Breast epithelium (tissue), 4 donors: Measurements from ENCODE around the gene CALML3. TPM values are rescaled to one million over a fixed set of nuclear protein-coding genes. Genes with fewer than 3 reads are reported as not detected.

ENCODE experiments used
- DNase-seq, 2 donors: peaks; one replicate each; pipeline ENCODE4 v3.0.0-alpha.2; 2019; ENCODE audit warnings: low spot score in 2 of 2
- H3K27ac ChIP-seq, 2 donors: fragments of 200-600 bp; sonication (generic) in 1 of 2; one replicate each; pipeline ENCODE4 v1.5.1; 2016 to 2019; ENCODE audit warnings: mild to moderate bottlenecking in 1 of 2
- H3K27me3 ChIP-seq, 2 donors: fragments of 200-600 bp; sonication (generic) in 1 of 2; one replicate each; pipeline versions ENCODE4 v1.5.1 to v1.6.0; 2017 to 2019; ENCODE audit warnings: control low read depth in 1 of 2, mild to moderate bottlenecking in 1 of 2
- H3K36me3 ChIP-seq: fragments of 200-600 bp; one replicate; pipeline ENCODE4 v1.5.1; 2019
- H3K4me1 ChIP-seq, 2 donors: fragments of 200-600 bp; sonication (generic); one replicate each; pipeline ENCODE4 v1.5.1; 2016 to 2019; ENCODE audit warnings: control low read depth in 1 of 2
- H3K4me3 ChIP-seq, 3 donors: fragments of 200-600 bp; sonication (generic); 1 replicate in 2 of 3; 2 replicates in 1 of 3; pipeline ENCODE4 v1.5.1; 2016 to 2019; ENCODE audit warnings: mild to moderate bottlenecking in 3 of 3, moderate library complexity in 2 of 3
- H3K9me3 ChIP-seq, 2 donors: fragments of 200-600 bp; sonication (generic) in 1 of 2; one replicate each; pipeline ENCODE4 v1.5.1; 2016 to 2019; ENCODE audit warnings: control low read depth in 1 of 2
- POLR2A ChIP-seq: fragments of 450-650 bp; IDR thresholded peaks from one replicate; pipeline ENCODE4 v1.6.1; 2016; ENCODE audit warnings: antibody characterized with exemption, mild to moderate bottlenecking, moderate library complexity
- POLR2AphosphoS5 ChIP-seq, 3 donors: sonication (generic); formaldehyde crosslinking; IDR thresholded peaks; one replicate each; pipeline ENCODE4 v1.6.1; 2017; ENCODE audit warnings: antibody characterized with exemption in 3 of 3
- intact Hi-C: fragments of 100-400 bp; cut with DNase I; formaldehyde crosslinking; loops from one replicate; pipeline ENCODE4 v1.15.1; 2023; ENCODE audit warnings: low total_unique reads
- total RNA-seq, 3 donors: library from RNA; depleted of rRNA; stranded (reverse); fragments of >200 nt; gene quantifications; one replicate each; pipeline ENCODE4 v1.1.0, GENCODE V29; 2016
- TF ChIP-seq, protein P1 (sequence below), 3 donors: fragments of 450-650 bp; IDR thresholded peaks; one replicate each; pipeline ENCODE4 v1.5.1; 2016 to 2017; ENCODE audit warnings: antibody characterized with exemption in 3 of 3, mild to moderate bottlenecking in 3 of 3, moderate library complexity in 3 of 3

Gene CALML3
- total RNA-seq, 3 donors from 2014 or later, result 3.6 to 13.5 TPM; not detected in 1

- H3K4me1 ChIP-seq, result no peaks in the 10 kb centered on the region
- intact Hi-C loops, result no loop called here
- H3K9me3 ChIP-seq, result no peaks in the 10 kb centered on the region
- no peaks in the 10 kb centered on the region for H3K27me3 ChIP-seq
- no peak for TF ChIP-seq POLR2AphosphoS5 (IDR thresholded peaks at IDR 0.05)
- TF ChIP-seq POLR2A, result no peak
- TF ChIP-seq, protein P1, sequence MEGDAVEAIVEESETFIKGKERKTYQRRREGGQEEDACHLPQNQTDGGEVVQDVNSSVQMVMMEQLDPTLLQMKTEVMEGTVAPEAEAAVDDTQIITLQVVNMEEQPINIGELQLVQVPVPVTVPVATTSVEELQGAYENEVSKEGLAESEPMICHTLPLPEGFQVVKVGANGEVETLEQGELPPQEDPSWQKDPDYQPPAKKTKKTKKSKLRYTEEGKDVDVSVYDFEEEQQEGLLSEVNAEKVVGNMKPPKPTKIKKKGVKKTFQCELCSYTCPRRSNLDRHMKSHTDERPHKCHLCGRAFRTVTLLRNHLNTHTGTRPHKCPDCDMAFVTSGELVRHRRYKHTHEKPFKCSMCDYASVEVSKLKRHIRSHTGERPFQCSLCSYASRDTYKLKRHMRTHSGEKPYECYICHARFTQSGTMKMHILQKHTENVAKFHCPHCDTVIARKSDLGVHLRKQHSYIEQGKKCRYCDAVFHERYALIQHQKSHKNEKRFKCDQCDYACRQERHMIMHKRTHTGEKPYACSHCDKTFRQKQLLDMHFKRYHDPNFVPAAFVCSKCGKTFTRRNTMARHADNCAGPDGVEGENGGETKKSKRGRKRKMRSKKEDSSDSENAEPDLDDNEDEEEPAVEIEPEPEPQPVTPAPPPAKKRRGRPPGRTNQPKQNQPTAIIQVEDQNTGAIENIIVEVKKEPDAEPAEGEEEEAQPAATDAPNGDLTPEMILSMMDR (IDR thresholded peaks at IDR 0.05), result no peak
- DNase-seq, result peak in 1 of 2 donors; percentile 15
- H3K36me3 ChIP-seq, result no peaks in the 10 kb centered on the region
- H3K27ac ChIP-seq, result no peak overlapping the region
- no peak overlapping the region for H3K4me3 ChIP-seq
These were observed 46.0 kb upstream of the CALML3 start for GRCh38 chr10:5478694-5479305.

DNA sequence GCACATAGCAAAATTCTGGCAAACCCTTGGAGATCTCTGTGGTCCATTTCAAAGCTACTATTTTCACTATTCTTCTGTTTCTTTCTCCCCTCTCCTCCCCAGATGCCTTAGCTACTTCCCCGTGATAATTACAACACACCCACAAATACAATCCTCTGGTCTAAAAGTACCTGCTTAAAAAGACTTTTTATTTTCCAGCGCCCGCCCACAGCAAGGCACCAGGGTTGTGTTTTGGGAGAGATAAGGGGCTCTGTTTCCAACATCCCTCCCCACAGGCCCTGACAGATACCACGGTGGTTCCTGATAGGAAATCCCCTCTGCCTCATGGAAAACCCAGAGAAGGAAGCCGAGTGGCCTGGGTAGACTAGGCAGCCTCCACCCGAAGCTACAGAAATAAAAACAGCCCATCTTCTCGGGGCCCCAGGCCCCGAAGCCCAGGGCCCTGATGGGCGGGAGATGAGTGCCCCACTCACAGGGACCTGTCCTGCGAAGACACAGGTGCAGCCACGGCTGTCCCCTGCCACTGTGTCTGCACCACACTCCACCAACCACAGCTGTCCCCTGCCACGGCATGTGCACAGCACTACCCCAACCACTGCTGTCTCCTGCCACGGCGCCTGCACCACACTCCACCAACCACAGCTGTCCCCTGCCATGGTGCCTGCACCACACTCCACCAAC is 45.1 kb upstream of the CALML3 start:
- TF ChIP-seq, protein P1 (IDR thresholded peaks at IDR 0.05), result no peak
- no peak for TF ChIP-seq POLR2AphosphoS5 (IDR thresholded peaks at IDR 0.05)
- TF ChIP-seq POLR2A, result no peak
- intact Hi-C loops, result no loop called here
- no peaks in the 10 kb centered on the region for H3K4me1 ChIP-seq
- H3K4me3 ChIP-seq, result no peak overlapping the region
- no peaks in the 10 kb centered on the region for H3K36me3 ChIP-seq
- peak in 1 of 2 donors; percentile 6 for DNase-seq
- H3K27me3 ChIP-seq, result no peaks in the 10 kb centered on the region
- no peaks in the 10 kb centered on the region for H3K9me3 ChIP-seq
- no peak overlapping the region for H3K27ac ChIP-seq

- Histone ChIP-seq H3K4me3 (no peak overlapping the region), H3K36me3 (no peaks in the 10 kb centered on the region), H3K27me3 (no peaks in the 10 kb centered on the region), H3K27ac (no peak overlapping the region), H3K9me3 (no peaks in the 10 kb centered on the region), H3K4me1 (no peaks in the 10 kb centered on the region)
- peak in 1 of 2 donors; percentile 10 for DNase-seq
- intact Hi-C loops, result no loop called here
- TF ChIP-seq POLR2A, result no peak
- no peak for TF ChIP-seq POLR2AphosphoS5 (IDR thresholded peaks at IDR 0.05)
- TF ChIP-seq, protein P1 (IDR thresholded peaks at IDR 0.05), result no peak
These were observed 44.4 kb upstream of the CALML3 start for GRCh38 chr10:5480162-5480941.

- H3K4me3 ChIP-seq, result no peak overlapping the region
- no peaks in the 10 kb centered on the region for H3K36me3 ChIP-seq
- H3K27me3 ChIP-seq, result no peaks in the 10 kb centered on the region
- no peaks in the 10 kb centered on the region for H3K4me1 ChIP-seq
- no peak overlapping the region for H3K27ac ChIP-seq
- intact Hi-C loops, result no loop called here
- peak in 1 of 2 donors; percentile 16 for DNase-seq
- TF ChIP-seq, protein P1 (IDR thresholded peaks at IDR 0.05), result no peak
- TF ChIP-seq POLR2A, result no peak
- TF ChIP-seq POLR2AphosphoS5 (IDR thresholded peaks at IDR 0.05), result no peak
- no peaks in the 10 kb centered on the region for H3K9me3 ChIP-seq
These were observed 43.6 kb upstream of the CALML3 start for GRCh38 chr10:5481121-5481520.

- H3K27ac ChIP-seq, result no peak overlapping the region
- no peak overlapping the region for H3K4me3 ChIP-seq
- H3K4me1 ChIP-seq, result no peaks in the 10 kb centered on the region
- no peak for TF ChIP-seq POLR2AphosphoS5 (IDR thresholded peaks at IDR 0.05)
- TF ChIP-seq POLR2A, result no peak
- TF ChIP-seq, protein P1 (IDR thresholded peaks at IDR 0.05), result no peak
- peak in 1 of 2 donors; percentile 12 for DNase-seq
- intact Hi-C loops, result no loop called here
- no peaks in the 10 kb centered on the region for H3K27me3 ChIP-seq
- H3K9me3 ChIP-seq, result no peaks in the 10 kb centered on the region
- H3K36me3 ChIP-seq, result no peaks in the 10 kb centered on the region
These were observed 42.7 kb upstream of the CALML3 start for GRCh38 chr10:5482016-5482415.
